ENCODE measurements around the gene NTN1.
"Not testable (repeated sequence)": the region's sequence is repeated elsewhere in the genome, so short reads cannot be mapped to it uniquely, and the experiment has no call there.

Gene NTN1

GRCh38 chr17:9257630-9257965 is 236.3 kb downstream of the NTN1 start:
- H3K27ac Mint-ChIP-seq; DNase-seq (ENCODE audit: low spot score); H3K27me3 Mint-ChIP-seq (ENCODE audit: low read depth); H3K36me3 Mint-ChIP-seq (ENCODE audit: low read depth); H3K9me3 Mint-ChIP-seq; H3K4me3 Mint-ChIP-seq: not testable (repeated sequence)
- peaks cover 13% of the 10 kb centered on the region for H3K4me1 Mint-ChIP-seq (ENCODE audit: low read depth)

DNA sequence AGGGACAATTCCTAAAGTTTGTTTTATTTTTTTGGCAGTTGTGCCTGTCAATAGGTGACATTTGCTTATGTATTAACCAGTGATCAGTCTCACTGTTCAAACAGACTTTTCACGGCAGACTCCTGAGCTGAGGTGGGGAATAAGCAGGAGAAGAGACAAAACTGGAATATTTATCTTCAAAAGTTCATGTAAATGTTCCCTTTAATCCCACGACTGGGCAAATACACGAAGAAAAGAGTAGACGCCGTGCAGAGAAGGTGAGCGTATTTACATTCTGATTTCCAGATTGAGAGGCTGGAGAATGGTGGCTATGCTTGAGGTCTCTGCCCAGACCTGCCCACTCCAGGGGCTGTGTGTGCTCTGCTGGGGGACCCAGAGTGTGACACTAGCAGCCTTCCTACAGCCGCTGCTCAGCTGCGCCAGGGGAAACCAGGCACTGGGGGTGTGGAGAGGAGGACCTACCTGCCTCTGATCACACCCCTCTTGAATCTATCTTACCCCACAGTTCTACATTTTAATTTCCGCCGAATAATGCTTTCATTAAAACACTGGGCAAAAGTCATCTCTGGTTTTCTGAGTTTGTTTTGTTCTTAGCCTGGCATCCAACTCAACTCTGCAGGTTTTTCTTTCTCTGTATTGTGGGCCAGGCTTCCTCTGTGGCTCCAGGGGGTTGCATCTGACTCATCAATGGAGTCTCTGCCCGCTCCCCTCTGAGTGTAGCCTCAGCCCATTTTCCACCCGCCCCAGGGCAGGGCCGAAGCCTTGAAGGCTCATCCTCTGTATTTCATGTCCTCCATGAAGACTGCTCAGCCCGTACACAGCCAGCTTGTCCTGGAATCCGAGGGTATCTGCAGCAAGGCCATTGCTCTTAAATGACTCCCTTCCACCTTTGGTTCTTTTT is 237.1 kb downstream of the NTN1 start:
- Mint-ChIP-seq H3K27ac (no peak overlapping the region), H3K36me3 (ENCODE audit: low read depth) (no peaks in the 10 kb centered on the region), H3K4me3 (no peak overlapping the region), H3K27me3 (ENCODE audit: low read depth) (no peaks in the 10 kb centered on the region), H3K4me1 (ENCODE audit: low read depth) (peaks cover 5% of the 10 kb centered on the region), H3K9me3 (no peaks in the 10 kb centered on the region)
- DNase-seq (ENCODE audit: low spot score): no peak

DNA sequence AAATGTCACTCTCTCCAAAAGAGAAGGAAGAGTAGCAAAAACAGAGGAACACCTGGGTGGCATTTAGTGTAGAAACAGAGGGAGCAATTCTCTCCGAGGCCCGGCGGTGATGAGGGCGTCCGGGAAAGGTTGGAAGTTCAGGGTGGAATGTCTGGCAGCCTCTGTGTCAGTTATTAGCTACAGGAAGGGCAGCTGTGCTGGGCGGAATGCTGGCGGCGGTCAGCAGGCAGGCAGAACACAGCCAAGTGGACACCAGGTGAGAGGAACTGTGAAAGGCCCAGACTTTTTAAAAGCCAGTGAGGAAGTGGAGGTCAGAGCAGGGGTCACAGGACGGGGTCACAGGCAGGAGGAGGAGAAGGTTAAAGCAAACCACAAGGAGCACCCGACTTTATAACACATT is 238.1 kb downstream of the NTN1 start:
- Mint-ChIP-seq H3K36me3 (ENCODE audit: low read depth) (peaks cover 1% of the 10 kb centered on the region), H3K27me3 (ENCODE audit: low read depth) (no peaks in the 10 kb centered on the region), H3K9me3 (peaks cover 5% of the 10 kb centered on the region), H3K4me3 (no peak overlapping the region), H3K4me1 (ENCODE audit: low read depth) (peaks cover 3% of the 10 kb centered on the region), H3K27ac (no peak overlapping the region)
- no peak for DNase-seq (ENCODE audit: low spot score)

DNA sequence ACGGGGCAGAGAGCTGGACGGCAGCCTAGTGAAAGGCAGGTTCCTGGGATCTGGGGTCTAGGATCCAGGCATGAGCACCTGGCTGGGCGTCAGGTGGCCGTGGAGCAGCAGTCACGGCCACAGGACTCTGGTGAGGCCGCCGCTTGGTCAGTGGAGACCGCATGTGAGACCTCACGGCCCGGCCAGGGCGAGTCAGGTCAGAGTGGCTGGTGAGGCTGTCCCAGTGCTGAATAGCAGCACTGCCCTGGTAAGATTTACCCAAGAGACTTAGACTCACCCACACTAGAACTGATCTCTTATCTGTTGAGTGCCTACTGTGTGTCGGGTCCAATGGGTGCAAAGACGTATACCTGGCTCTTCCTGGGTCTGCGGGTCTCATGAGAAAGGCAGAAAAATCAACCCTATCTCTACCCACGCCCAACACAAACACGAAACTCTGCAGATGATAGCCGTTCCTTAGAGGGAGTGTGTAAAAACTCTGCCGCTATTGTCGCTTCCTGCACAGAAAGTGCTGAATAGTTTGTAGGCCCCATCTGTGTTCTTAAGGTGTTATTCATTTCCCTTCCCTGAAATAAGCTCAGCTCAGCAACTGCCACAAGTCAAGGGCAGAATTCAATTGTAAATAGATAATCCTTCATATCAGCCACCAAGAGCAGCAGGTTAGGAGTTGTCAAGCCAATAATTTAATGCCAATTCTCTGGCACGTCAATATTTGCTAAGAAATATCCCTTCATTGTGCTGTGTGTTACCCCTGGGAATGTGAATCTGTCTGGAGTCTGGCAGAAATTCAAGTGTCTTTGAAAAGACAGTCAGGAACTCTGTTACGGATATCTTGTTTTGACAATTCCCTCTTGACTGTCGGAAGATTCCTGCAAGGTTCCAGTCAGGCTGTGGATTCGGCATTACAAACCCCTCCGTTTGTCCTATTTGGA is 240.0 kb downstream of the NTN1 start:
- H3K36me3 Mint-ChIP-seq (ENCODE audit: low read depth): peaks cover 1% of the 10 kb centered on the region
- H3K27me3 Mint-ChIP-seq (ENCODE audit: low read depth): no peaks in the 10 kb centered on the region
- H3K4me1 Mint-ChIP-seq (ENCODE audit: low read depth): peaks cover 1% of the 10 kb centered on the region
- H3K4me3 Mint-ChIP-seq: no peak overlapping the region
- no peak for DNase-seq (ENCODE audit: low spot score)
- peaks cover 5% of the 10 kb centered on the region for H3K9me3 Mint-ChIP-seq
- no peak overlapping the region for H3K27ac Mint-ChIP-seq

- H3K27ac Mint-ChIP-seq: no peak overlapping the region
- H3K36me3 Mint-ChIP-seq (ENCODE audit: low read depth): peaks cover 1% of the 10 kb centered on the region
- no peak for DNase-seq (ENCODE audit: low spot score)
- H3K27me3 Mint-ChIP-seq (ENCODE audit: low read depth): no peaks in the 10 kb centered on the region
- H3K9me3 Mint-ChIP-seq: peaks cover 5% of the 10 kb centered on the region
- H3K4me1 Mint-ChIP-seq (ENCODE audit: low read depth): peaks cover 1% of the 10 kb centered on the region
- H3K4me3 Mint-ChIP-seq: no peak overlapping the region
Measured at GRCh38 chr17:9266031-9266680, 244.8 kb downstream of the NTN1 start.

DNA sequence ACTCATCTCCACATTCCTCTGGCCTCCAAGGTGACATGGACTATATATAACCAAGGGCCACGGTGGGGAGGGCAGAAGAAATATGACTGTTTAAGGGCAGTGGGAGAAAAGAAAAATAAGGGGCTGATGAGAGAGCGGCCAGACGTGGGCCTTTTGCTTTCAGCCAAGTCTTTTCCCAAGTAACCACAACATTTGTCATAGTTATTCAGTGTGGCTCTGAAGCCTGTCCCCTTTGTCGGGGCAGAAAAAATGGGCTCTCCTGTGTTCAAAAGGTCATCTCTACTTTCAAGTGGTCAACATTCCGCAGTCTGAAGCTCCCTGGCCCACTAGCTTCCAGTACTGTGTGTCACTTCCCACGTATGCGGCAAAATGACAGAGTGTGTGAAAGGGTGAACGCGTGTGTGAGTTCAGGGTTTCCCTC is 245.4 kb downstream of the NTN1 start:
- Mint-ChIP-seq H3K4me1 (ENCODE audit: low read depth) (no peaks in the 10 kb centered on the region), H3K27me3 (ENCODE audit: low read depth) (no peaks in the 10 kb centered on the region), H3K9me3 (peaks cover 5% of the 10 kb centered on the region), H3K27ac (no peak overlapping the region), H3K36me3 (ENCODE audit: low read depth) (peaks cover 1% of the 10 kb centered on the region), H3K4me3 (no peak overlapping the region)
- DNase-seq (ENCODE audit: low spot score): no peak

DNA sequence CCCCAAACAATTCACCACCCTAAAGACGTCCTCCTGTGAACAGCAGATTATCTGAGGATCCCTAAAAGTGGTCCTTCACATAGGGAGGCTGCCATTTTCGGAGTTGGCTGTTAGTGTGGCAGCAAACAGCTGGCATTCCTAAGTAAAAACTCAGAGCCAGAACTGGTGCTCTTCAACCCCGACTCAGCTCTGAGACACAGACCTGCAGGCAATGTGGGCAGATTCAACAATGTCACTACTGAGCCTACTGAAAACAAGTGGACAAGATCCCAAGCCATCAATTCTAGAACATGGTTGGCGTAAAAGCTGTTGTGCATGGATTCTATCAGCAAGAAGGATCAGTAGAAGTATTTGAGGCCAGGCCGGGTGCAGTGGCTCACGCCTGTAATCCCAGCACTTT is 247.2 kb downstream of the NTN1 start:
- Mint-ChIP-seq H3K4me1 (ENCODE audit: low read depth) (peaks cover 5% of the 10 kb centered on the region), H3K9me3 (peaks cover 5% of the 10 kb centered on the region), H3K36me3 (ENCODE audit: low read depth) (peaks cover 1% of the 10 kb centered on the region), H3K4me3 (no peak overlapping the region), H3K27ac (no peak overlapping the region), H3K27me3 (ENCODE audit: low read depth) (no peaks in the 10 kb centered on the region)
- no peak for DNase-seq (ENCODE audit: low spot score)

DNA sequence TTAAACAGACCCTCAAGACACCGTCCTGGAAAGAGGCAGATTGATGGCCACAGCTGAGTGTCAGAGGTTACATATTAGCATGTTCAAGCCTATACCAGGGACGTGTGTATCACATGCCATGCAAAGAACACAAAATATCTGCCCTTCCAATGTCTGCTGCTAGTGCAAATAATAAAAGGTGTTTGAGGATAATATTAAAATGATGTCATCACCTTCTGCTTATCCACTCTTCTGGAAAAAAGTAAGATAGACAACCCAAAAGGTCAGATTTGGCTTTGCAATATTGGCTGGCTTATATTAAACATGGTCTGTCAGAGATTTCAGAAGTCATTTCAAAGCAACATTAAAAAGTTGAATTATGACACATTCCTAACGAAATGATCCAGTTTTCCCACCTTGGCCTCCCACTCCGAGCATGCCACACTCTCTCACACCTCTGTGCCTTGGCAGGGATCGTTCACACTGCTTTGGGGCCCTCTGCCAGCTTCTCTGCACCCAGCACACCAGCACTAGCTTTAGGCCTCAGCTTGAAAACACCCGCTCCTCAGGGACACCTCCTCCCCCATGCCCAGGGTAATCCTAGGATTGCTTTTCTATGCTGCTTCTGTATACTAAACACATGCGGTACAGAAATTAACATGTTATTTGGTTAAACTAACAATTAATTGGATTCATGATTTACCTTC is 248.2 kb downstream of the NTN1 start:
- Mint-ChIP-seq H3K4me1 (ENCODE audit: low read depth) (peaks cover 12% of the 10 kb centered on the region), H3K27me3 (ENCODE audit: low read depth) (no peaks in the 10 kb centered on the region), H3K27ac (no peak overlapping the region), H3K4me3 (no peak overlapping the region), H3K9me3 (no peaks in the 10 kb centered on the region), H3K36me3 (ENCODE audit: low read depth) (no peaks in the 10 kb centered on the region)
- no peak for DNase-seq (ENCODE audit: low spot score)

- Mint-ChIP-seq H3K27me3 (ENCODE audit: low read depth) (no peaks in the 10 kb centered on the region), H3K36me3 (ENCODE audit: low read depth) (no peaks in the 10 kb centered on the region), H3K9me3 (no peaks in the 10 kb centered on the region), H3K4me3 (no peak overlapping the region), H3K27ac (no peak overlapping the region), H3K4me1 (ENCODE audit: low read depth) (peaks cover 12% of the 10 kb centered on the region)
- DNase-seq (ENCODE audit: low spot score): no peak
Measured at GRCh38 chr17:9270921-9271320, 249.6 kb downstream of the NTN1 start.

DNA sequence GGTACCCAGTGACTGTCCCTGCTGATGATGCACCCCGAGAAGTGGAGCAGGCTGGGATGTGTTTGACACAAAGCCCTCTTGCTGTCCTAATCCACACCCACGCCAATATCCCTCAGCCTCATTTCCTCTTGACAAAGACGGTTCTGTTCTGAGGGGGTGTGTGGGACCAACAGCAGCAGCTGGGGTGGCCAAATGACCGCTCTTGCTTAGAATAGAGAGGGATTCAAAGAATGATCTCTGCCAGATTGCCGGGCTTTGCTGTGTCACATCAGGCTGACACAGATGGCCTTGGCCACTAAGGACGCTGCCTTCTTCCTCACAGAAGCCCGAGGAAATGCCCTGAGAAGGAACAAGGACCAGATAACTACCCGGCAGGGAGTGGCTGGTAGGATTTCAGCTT is 250.7 kb downstream of the NTN1 start:
- Mint-ChIP-seq H3K4me3 (no peak overlapping the region), H3K27ac (no peak overlapping the region), H3K9me3 (no peaks in the 10 kb centered on the region), H3K36me3 (ENCODE audit: low read depth) (no peaks in the 10 kb centered on the region), H3K4me1 (ENCODE audit: low read depth) (peaks cover 12% of the 10 kb centered on the region), H3K27me3 (ENCODE audit: low read depth) (no peaks in the 10 kb centered on the region)
- DNase-seq (ENCODE audit: low spot score): no peak

- H3K27ac Mint-ChIP-seq: no peak overlapping the region
- no peaks in the 10 kb centered on the region for H3K36me3 Mint-ChIP-seq (ENCODE audit: low read depth)
- no peak overlapping the region for H3K4me3 Mint-ChIP-seq
- no peaks in the 10 kb centered on the region for H3K9me3 Mint-ChIP-seq
- peaks cover 12% of the 10 kb centered on the region for H3K4me1 Mint-ChIP-seq (ENCODE audit: low read depth)
- H3K27me3 Mint-ChIP-seq (ENCODE audit: low read depth): no peaks in the 10 kb centered on the region
- DNase-seq (ENCODE audit: low spot score): no peak
Measured at GRCh38 chr17:9272501-9273200, 251.3 kb downstream of the NTN1 start.

DNA sequence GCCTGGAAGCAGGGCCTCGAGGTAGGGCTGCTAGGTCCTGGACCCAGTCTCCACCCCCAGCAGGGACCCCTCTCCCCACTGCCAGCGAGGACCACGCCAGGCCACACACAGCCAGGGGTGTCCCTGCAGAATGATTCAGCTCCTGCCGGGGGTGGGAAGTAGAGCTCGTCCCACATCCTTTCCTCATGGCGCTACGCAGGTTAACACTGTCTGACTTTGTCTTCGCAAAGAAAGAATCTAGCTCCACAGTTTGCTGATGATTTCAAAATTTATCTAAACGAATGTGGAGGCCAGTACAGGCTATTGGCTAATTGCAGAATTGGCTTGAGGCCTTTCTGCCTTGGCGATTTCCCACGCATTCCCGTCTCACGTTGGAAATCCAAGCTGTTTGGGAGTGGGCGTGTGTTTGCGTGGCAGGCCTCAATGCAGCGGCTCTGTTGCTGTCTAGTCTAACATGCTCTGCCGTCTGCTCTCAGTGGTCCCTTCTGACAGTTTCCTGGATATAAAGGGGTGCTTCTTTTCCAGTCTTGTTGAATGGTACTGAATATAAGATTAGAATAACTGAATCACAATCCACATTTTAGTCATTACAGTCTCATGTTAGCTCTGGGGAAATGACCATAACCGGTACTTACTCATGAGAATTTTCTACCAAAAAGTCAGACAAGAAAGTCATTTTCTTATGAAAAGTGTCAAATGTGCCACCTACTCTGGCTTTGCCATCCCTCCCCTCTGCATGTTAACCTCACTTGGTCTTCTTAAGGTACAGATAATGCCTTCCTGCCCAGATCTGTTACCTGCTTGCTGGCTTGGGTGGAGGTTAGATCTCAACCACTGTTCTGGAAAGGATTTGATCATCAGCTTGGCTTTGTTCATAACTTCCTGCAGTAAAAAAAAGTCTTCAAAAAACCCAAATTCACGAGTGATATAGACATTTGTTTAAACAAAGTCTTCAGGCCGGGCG is 252.4 kb downstream of the NTN1 start:
- Mint-ChIP-seq H3K27ac (peak overlapping the region; percentile 26), H3K27me3 (ENCODE audit: low read depth) (no peaks in the 10 kb centered on the region), H3K4me3 (peak overlapping the region; percentile 3), H3K9me3 (no peaks in the 10 kb centered on the region), H3K36me3 (ENCODE audit: low read depth) (no peaks in the 10 kb centered on the region), H3K4me1 (ENCODE audit: low read depth) (peaks cover 12% of the 10 kb centered on the region)
- peak; percentile 62 for DNase-seq (ENCODE audit: low spot score)
